NCI-H128 (cell line): ENCODE measurements around the gene YIF1A.
"Not testable (repeated sequence)": the region's sequence is repeated elsewhere in the genome, so short reads cannot be mapped to it uniquely, and the experiment has no call there.

Experiments used
- DNase-seq: peaks from one replicate; lab custom pipeline; 2025; ENCODE audit not compliant: unreplicated experiment; lab: John Stamatoyannopoulos, UW

YIF1A gene

DNA sequence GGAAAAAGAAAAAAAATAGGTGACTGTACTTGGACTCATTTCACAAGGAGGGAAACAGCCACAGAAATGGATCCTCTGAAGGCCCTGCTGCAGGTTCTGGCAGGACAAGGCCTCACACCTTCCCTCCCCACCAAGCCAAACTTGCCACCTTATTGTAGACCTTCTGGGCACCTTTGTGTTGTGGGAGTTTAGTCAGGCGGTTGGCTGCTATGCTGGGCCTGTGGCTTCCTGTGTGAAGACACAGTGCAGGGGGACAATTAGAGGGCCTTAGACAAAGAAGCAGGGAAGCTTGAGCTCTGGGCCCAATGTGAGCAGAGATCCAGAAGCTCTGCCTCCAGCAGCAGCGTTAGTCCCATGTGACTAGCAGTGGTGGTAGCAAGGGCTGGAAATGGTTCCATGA lies 16.3 kb downstream of the YIF1A start:
- no peak for DNase-seq

DNA sequence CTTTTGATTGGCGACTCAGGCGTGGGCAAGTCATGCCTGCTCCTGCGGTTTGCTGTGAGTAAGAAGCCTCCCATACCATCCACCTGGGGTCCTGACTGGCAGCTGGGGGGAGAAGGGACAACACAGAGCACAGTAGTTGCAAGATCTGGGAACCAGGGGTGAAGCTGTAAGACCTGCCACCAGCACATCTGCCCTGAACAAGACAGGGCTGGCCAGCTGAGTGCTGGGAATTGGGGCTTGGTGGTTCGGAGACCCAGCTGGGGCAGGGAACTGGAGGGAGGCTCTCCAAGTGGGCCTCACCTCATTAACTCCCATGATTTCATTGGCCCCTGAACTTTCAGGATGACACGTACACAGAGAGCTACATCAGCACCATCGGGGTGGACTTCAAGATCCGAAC lies 17.1 kb downstream of the YIF1A start:
- no peak for DNase-seq

DNA sequence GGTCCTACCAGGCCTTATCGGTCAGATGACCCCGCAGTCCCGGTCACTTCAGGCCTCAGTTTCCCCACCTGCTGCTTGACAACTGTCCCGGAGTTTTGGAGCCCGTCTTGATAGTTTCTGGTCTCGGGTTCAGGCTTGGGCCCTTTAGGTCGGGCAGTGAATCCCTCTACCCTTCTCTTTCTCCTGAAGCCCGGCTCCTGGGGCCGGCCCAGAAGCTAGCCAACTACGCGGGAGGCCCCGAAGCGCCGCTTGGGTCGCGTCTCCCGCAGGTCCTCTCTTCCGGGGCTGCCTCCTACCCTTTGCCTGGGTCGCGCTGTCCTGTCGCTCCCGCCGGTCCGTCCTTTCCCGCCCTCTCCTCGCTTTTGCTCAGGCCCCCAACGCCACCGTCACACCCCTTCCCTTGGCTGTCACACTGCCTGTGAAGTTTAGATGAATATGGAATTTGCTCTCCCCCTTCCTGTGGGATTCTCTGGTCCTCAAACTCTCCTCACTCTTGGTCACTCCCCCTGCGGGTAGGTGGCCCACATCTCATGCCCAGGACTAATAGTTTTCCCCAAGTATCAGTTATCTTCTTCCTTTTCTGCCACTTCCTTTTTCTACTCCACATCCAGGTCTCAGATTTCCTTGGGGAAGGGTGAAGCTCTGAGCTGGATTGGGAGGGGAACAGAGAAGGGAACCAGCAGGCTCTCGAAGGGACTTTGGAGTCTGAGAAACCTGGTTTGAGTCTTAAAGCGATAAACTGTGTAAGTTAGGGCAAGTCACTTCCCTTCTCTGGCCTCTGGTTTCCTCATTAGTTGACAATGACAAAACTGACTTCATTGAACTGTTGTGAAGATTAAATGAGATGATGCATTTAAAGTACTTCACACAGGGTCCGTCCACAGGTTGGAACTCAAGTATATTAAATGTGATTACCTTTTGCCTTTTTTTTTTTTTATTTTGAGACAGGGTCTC lies 19.7 kb downstream of the YIF1A start:
- DNase-seq = no peak

GRCh38 chr11:66268244-66268951 lies 20.5 kb downstream of the YIF1A start, which contains the start of gene RAB1B:
TSS of gene RAB1B (plus strand) at chr11:66268639. CDS start at chr11:66268680, 41 bp downstream.
- DNase-seq = peak; percentile 99

DNA sequence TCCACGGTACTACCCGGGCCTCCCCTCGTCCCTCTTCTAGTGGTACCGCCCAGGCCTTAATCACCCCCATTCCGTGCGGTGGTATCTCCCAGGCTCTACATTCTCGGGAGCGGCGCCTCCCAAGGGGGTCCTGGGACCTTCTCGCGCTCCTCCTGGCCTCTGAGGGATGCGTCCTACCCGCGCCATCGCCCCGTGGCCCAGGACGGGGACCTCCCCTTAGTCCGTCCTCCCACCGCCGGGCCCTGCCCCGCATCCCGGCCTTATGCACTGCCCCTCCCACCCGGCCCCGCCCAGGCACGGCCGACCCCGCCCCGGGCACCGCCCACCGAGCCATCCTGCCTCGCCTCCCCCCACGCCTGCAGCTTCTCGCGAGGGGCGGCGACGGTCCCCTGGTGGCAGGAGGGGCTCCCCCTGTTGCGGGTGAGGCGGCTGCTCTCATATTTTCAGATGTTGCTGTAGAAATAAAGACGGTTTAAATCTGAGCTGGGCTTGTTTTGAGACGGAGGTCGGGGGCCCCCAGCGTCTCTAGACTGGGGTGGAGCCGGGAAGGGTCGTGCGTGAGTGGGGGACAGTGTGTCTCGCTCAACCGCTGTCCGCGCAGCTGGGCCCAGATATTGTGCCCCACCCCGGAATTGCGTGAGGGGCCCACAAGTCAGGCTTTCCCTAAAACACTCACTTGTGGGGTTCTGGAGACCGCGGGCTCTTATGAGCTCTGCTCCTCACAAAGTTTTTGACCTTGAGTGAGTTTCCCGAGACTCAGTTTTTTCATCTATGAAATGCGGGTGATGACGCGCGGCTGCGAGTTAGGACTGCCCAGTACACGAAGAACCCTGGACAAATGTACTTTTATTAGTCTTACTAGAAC lies 21.3 kb downstream of the YIF1A start:
- DNase-seq = peak; percentile 57

DNA sequence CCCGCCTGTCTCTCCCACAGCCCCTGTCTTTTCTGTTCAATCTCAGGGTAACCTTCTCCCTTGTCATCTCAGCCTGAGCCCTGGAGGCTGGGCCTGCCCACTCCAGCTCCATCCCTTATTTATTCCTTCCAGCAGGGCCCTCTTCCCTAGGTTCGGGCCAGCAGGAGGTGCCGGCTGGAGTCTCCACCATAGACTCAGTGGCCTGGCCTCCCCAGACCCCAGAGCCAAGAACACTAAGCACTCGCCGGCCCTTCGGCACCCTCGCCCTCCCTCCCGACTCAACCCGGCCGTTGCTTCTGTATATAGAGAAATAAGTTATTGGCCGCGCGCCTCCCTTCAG lies 21.9 kb downstream of the YIF1A start:
- DNase-seq = no peak

GRCh38 chr11:66266378-66267038 lies 22.4 kb downstream of the YIF1A start:
- DNase-seq = no peak

- DNase-seq = no peak
These were observed 23.2 kb downstream of the YIF1A start for GRCh38 chr11:66265531-66266377.

GRCh38 chr11:66264914-66265313 lies 24.0 kb downstream of the YIF1A start:
- no peak for DNase-seq

GRCh38 chr11:66264383-66264782 lies 24.6 kb downstream of the YIF1A start:
- no peak for DNase-seq

DNA sequence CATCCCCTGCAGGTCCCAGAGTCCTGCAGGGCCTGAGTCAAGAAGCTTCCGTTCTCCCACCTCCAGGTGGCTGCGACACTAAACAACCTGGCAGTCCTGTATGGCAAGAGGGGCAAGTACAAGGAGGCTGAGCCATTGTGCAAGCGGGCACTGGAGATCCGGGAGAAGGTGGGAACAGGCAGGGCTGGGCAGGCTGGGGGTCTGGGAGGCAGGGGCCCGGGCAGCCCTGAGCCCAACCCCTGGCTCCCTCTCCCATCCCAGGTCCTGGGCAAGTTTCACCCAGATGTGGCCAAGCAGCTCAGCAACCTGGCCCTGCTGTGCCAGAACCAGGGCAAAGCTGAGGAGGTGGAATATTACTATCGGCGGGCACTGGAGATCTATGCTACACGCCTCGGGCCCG lies 25.2 kb downstream of the YIF1A start:
- DNase-seq = no peak

DNA sequence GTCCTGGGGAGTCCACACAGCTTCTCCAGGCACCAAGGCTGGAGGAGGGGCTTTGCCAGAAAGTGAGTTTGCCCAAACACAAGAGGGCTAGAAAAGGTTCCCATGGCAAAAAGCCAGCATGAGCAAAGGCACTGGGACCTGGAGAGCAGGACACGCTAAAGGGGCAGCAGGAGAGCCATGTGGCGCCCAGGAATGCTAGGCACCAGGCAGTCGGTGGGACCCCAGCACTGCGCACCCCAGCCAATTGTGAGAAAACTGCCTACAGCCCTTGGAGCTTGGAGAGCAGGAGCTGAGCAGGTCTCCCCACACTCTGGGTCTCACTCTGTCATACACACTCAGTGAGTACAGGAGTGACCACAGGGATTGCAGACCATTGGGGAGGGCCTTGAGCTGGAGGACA lies 25.7 kb downstream of the YIF1A start:
- DNase-seq = no peak

DNA sequence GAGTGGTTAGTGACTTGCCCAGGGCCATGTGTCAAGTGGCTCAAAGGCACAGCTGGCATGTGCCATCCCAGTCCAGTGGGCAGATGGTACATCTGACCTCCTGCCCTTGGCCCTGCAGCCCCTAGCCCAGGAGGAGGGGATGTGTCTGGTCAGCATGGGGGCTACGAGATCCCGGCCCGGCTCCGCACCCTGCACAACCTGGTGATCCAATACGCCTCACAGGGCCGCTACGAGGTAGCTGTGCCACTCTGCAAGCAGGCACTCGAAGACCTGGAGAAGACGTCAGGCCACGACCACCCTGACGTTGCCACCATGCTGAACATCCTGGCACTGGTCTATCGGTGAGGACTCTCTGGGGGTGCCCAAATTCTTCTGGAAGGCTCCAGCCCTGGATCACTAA lies 26.2 kb downstream of the YIF1A start:
- DNase-seq = no peak

GRCh38 chr11:66262191-66262590 lies 26.8 kb downstream of the YIF1A start:
- no peak for DNase-seq

GRCh38 chr11:66261578-66261977 lies 27.4 kb downstream of the YIF1A start:
- DNase-seq = no peak

DNA sequence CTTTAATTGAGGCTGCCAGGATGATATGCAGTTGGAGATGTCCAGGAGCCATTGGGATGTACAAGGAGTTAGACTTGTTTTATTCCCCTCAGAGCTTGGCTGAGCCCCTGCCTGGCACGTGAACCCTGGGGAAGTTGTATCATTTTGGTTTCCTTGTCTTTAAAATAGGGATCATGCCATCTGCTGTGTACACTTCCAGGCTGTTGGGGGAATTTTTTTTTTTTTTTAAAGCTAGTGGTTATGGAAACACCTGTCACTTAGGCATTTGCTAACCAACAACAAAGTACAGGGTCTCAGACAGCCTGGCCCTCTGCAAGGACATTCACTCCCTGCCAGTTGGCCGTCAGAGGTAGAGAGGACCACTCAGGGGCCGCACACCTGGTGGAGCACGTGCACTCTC lies 29.0 kb downstream of the YIF1A start:
- DNase-seq = no peak

- no peak for DNase-seq
These were observed 29.7 kb downstream of the YIF1A start for GRCh38 chr11:66259225-66259624.

GRCh38 chr11:66258473-66258893 lies 30.5 kb downstream of the YIF1A start:
- DNase-seq = no peak

DNA sequence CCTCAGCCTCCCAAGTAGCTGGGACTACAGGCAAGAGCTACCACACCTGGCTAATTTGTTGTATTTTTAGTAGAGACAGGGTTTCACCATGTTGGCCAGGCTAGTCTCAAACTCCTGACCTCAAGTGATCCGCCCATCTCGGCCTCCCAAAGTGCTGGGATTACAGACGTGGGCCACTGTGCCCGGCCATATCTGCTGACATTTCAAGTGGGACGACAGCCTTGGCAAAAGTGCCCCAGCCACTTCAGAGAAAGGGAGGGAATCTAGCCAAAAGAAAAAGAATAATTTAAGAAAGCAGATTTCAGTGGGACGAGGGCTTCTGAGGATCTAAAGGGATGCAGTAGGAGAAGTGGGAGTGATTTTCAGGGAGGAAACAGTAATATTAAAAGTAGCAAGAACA lies 35.9 kb downstream of the YIF1A start:
- not testable (repeated sequence) for DNase-seq

DNA sequence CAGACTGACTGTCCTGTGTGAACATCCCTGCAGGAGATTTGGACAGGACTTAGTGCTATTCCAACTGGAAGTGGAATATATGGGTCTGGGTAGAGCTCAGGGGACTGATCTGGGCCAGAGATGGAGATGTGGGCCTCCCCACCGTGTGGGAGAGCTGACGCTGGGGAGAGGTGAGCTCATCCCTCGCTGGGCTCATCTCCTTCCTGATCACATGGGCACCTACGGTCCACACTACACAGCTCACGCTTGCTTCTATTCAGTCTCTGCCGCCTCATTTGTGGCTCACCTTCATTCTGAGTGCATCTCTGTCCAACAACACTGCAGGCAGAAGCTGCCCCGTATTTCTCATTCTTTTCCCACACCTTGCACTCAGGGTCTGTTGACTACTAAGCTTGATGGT lies 37.1 kb downstream of the YIF1A start:
- DNase-seq = no peak
